Measurements from ENCODE around the gene IQGAP1. TPM values are rescaled to one million over a fixed set of nuclear protein-coding genes. Genes with fewer than 3 reads are reported as not detected.

The IQGAP1 gene
- total and polyA plus RNA-seq, 11 donors = 18.9 to 115 (median 36.1) TPM

DNA sequence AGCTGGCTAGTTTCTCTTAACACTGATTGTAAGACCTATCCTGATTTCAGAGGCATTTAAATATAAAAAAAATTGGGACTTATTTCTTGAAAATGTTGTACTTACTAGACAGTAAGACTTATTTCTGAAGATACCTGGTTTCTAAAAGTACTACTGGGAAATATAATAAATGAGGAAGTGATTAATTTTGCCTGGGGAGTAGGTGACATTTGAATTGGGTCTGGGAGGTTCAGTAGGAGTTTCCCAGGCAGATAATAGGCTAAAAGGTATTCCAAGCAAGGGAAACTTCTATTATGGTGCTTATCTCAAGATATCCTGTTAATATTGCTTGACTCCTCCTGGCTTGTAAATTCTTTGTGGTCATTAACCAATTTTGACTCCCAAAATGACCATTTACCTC is 6.5 kb upstream of the IQGAP1 start:
- ATAC-seq = no peak
- peaks cover 0 to 16% (median 8%) of the 10 kb centered on the region in 12 donors for H3K9me3 ChIP-seq
- intact Hi-C loops (cut with DNase I) = no loop called here

DNA sequence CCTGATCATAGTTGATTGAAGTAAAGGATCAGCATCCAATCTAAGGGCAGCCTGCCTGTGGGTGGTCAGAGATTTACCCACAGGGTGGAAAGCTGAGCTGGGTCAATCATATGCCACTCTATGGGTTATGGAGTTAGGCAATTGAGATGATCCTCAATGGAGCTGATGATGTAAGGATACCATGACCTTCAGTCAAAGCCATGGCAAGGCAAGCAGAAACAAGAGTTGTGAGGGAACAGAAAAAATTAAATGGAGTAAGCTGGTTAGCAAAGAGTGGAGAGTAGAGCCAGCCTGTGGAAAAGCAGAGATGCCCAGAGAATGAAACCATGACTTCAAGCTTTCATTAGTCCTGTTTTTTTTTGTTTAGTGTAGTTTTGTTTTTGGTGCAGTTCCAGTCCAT is 5.7 kb upstream of the IQGAP1 start:
- no peak for TF ChIP-seq POLR2A (IDR thresholded peaks at IDR 0.05)
- TF ChIP-seq, protein P1, sequence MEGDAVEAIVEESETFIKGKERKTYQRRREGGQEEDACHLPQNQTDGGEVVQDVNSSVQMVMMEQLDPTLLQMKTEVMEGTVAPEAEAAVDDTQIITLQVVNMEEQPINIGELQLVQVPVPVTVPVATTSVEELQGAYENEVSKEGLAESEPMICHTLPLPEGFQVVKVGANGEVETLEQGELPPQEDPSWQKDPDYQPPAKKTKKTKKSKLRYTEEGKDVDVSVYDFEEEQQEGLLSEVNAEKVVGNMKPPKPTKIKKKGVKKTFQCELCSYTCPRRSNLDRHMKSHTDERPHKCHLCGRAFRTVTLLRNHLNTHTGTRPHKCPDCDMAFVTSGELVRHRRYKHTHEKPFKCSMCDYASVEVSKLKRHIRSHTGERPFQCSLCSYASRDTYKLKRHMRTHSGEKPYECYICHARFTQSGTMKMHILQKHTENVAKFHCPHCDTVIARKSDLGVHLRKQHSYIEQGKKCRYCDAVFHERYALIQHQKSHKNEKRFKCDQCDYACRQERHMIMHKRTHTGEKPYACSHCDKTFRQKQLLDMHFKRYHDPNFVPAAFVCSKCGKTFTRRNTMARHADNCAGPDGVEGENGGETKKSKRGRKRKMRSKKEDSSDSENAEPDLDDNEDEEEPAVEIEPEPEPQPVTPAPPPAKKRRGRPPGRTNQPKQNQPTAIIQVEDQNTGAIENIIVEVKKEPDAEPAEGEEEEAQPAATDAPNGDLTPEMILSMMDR (IDR thresholded peaks at IDR 0.05) = peak in 1 of 12 donors; percentile 14
- intact Hi-C loops (cut with DNase I) = no loop called here
- peaks cover 0 to 9% (median 6%) of the 10 kb centered on the region in 12 donors for H3K4me1 ChIP-seq
- DNase-seq (no peak), ATAC-seq (no peak)
- H3K9me3 ChIP-seq = peaks cover 0 to 16% (median 8%) of the 10 kb centered on the region in 12 donors
- no peak overlapping the region for H3K4me3 ChIP-seq
- no peak overlapping the region for H3K27ac ChIP-seq
- H3K27me3 ChIP-seq = no peaks in the 10 kb centered on the region
- no peaks in the 10 kb centered on the region for H3K36me3 ChIP-seq

More for the DNA sequence above, 6.5 kb upstream of the IQGAP1 start:
- no peaks in the 10 kb centered on the region for H3K27me3 ChIP-seq
- H3K4me1 ChIP-seq = peaks cover 0 to 16% (median 7%) of the 10 kb centered on the region in 12 donors
- H3K4me3 ChIP-seq = no peak overlapping the region
- no peak for TF ChIP-seq POLR2A (IDR thresholded peaks at IDR 0.05)
- TF ChIP-seq, protein P1 (IDR thresholded peaks at IDR 0.05) = no peak
- DNase-seq = no peak
- H3K36me3 ChIP-seq = no peaks in the 10 kb centered on the region
- no peak overlapping the region for H3K27ac ChIP-seq

DNA sequence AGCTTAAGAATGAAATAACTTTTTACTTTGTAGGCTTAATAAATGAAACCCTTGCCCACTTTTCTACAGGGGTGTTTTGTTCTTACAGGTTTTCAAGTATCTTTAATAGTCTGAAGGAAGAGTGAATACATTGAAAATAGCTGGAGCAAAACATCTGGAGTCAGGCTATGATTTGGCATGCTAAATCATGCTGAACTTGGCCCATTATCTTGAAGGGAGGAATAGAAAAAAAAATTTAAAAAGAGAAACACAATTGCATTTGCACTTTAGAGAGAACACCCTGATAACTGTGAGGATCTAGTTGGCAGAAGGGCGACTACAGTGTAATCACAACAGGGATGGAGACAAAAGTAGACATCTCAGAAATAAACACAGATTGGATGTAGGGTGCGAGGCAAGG is 1.8 kb upstream of the IQGAP1 start:
- peak overlapping the region in 3 of 12 donors; percentile 22 to 38 (median 25) for H3K27ac ChIP-seq
- H3K9me3 ChIP-seq = no peaks in the 10 kb centered on the region
- H3K27me3 ChIP-seq = no peaks in the 10 kb centered on the region
- DNase-seq (no peak), ATAC-seq (no peak)
- peaks cover 0 to 29% (median 22%) of the 10 kb centered on the region in 12 donors for H3K4me1 ChIP-seq
- H3K36me3 ChIP-seq = peaks cover 0 to 10% (median 8%) of the 10 kb centered on the region in 9 donors
- TF ChIP-seq POLR2A (IDR thresholded peaks at IDR 0.05) = no peak
- TF ChIP-seq, protein P1 (IDR thresholded peaks at IDR 0.05) = no peak
- 44 to 55% (median 49%) methylated on average over 2 of the region's 2 CpGs for WGBS, 4 donors
- H3K4me3 ChIP-seq = no peak overlapping the region
- intact Hi-C loops (cut with DNase I) = loop anchor here in 6 of 10 donors (5.0 kb wide), 3 partner anchors 36 to 76 kb away; no protein-coding TSS in a partner anchor

DNA sequence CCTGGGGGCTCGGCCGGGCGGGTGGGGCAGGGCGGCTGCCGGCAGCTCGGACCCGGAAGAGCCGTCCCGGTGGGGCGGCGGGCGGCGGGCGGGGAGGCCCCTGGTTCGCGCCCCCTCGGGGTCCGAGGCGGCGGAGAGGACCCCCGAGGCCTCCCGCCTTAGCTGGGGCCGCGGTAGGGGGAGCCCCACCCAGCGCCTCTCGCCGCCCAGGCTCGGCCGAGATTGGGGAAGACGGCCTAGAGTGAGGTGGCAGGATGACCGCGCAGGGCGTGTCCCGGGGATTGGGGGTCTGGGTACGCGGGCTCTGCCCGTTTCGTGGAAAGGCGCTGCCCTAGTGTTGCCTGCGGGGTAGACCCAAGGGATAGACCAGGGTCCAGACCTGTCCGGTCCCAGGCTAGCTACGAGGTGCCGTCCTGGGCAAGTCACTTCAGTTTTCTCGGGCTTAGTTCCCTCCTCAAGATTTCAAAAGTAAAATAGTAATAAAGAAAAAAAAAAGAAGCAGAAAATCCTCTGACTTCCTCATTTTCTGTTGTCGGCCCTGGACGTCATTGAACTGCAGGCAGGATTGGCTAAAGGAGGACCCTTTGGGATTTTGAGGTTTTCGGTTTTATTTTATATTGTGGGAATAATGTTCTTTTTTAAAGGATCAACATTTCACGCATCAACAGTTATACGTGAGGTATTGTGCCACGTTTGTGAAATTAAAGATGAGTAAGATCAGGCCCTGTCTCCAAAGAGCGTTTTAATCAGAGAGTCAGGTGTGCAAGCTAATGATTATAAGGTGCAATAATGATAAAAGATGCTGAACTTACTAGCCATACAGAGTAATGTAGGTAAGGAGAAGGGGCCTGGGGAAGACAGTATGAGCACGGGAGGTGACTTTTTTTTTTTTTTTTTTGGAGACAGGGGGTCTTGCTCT is 679 bp downstream of the IQGAP1 start:
- intact Hi-C loops (cut with DNase I) = loop anchor here in 6 of 10 donors (1.0 to 5.0 kb wide), 6 partner anchors 16 to 75 kb away; partner anchors contain the start of gene ZNF774 (in 1 of the 6)
- peak overlapping the region; percentile 76 to 100 (median 94) for H3K4me3 ChIP-seq
- no peaks in the 10 kb centered on the region for H3K27me3 ChIP-seq
- peak overlapping the region; percentile 94 to 100 (median 98) for H3K27ac ChIP-seq
- H3K36me3 ChIP-seq = peaks cover 0 to 35% (median 27%) of the 10 kb centered on the region in 9 donors
- ATAC-seq (peak; percentile 11 to 65 (median 52)), DNase-seq (peak; percentile 64 to 89 (median 79))
- WGBS, 4 donors = 2 to 5% (median 3%) methylated on average over 14 to 52 of the region's 52 CpGs
- TF ChIP-seq, protein P1 (IDR thresholded peaks at IDR 0.05) = peak in 3 of 12 donors; percentile 13 to 24 (median 17)
- no peak for TF ChIP-seq POLR2A (IDR thresholded peaks at IDR 0.05)
- H3K9me3 ChIP-seq = no peaks in the 10 kb centered on the region
- peaks cover 4 to 54% (median 42%) of the 10 kb centered on the region in 12 donors for H3K4me1 ChIP-seq
